ENCODE measurements around the gene SNAP91.

Gene SNAP91

GRCh38 chr6:83536647-83537589, 172.0 kb downstream of the SNAP91 start:
- DNase-seq (ENCODE audit: low read depth in 2 of 2), result no peak

GRCh38 chr6:83536034-83536646, 172.8 kb downstream of the SNAP91 start:
- peak in 1 of 2 donors; percentile 27 for DNase-seq (ENCODE audit: low read depth in 2 of 2)

- no peak for DNase-seq (ENCODE audit: low read depth in 2 of 2)
Measured at GRCh38 chr6:83518816-83519480, 190.0 kb downstream of the SNAP91 start.

GRCh38 chr6:83517500-83517899, 191.4 kb downstream of the SNAP91 start:
- no peak for DNase-seq (ENCODE audit: low read depth in 2 of 2)

GRCh38 chr6:83514866-83515466, 193.9 kb downstream of the SNAP91 start:
- DNase-seq (ENCODE audit: low read depth in 2 of 2), result no peak

- no peak for DNase-seq (ENCODE audit: low read depth in 2 of 2)
Measured at GRCh38 chr6:83514466-83514865, 194.4 kb downstream of the SNAP91 start.

GRCh38 chr6:83511901-83512681, 196.8 kb downstream of the SNAP91 start, which contains the start of gene PRSS35:
TSS of gene PRSS35 (plus strand) at chr6:83512534. CDS start at chr6:83523442, 10,908 bp downstream.
- DNase-seq (ENCODE audit: low read depth in 2 of 2), result no peak

- no peak for DNase-seq (ENCODE audit: low read depth in 2 of 2)
Measured at GRCh38 chr6:83511266-83511665, 197.6 kb downstream of the SNAP91 start.

GRCh38 chr6:83510791-83511190, 198.1 kb downstream of the SNAP91 start:
- no peak for DNase-seq (ENCODE audit: low read depth in 2 of 2)

- no peak for DNase-seq (ENCODE audit: low read depth in 2 of 2)
Measured at GRCh38 chr6:83509441-83509840, 199.5 kb downstream of the SNAP91 start.

GRCh38 chr6:83505356-83505755, 203.5 kb downstream of the SNAP91 start:
- DNase-seq (ENCODE audit: low read depth in 2 of 2), result no peak
